GM10248 (cell line): ENCODE measurements around the gene FNDC1.

Experiments used
- CTCF ChIA-PET: fragments of 300-600 bp; sonication (Branson Sonifier 250); formaldehyde crosslinking; extraction: SDS; loops from one replicate; lab custom pipeline; 2021; ENCODE audit warnings: antibody characterized with exemption; lab: Yijun Ruan, JAX
- POLR2A ChIA-PET: fragments of 350-650 bp; sonication (Branson Sonifier 250); formaldehyde crosslinking; extraction: SDS; loops from one replicate; lab custom pipeline; 2020; ENCODE audit warnings: antibody characterized with exemption; lab: Yijun Ruan, JAX
- DNase-seq: peaks from one replicate; pipeline ENCODE4 v3.0.0; 2012; ENCODE audit errors: extremely low spot score
- TF ChIP-seq, protein P1 (sequence below): IDR thresholded peaks from 2 replicates; pipeline ENCODE4 v1.5.1; 2012; ENCODE audit warnings: mild to moderate bottlenecking, low read depth; ENCODE audit errors: extremely low read depth, missing control alignments, control extremely low read depth

Gene FNDC1

DNA sequence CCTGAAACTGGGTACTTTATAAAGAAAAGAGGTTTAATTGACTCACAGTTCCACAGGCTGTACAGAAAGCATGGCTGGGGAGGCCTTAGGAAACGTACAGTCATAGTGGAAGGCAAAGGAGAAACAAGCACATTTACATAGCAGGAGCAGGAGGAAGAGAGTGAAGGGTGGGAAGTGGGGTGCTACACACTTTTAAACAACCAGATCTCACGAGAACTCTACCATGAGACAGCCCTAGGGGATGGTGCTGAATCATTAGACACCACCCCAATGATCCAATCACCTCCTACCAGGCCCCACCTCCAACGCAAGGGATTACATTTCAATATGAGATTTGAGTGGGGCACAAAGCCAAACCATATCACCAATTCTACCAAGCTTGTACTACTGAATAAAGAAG is 7.4 kb upstream of the FNDC1 start:
- POLR2A ChIA-PET, result no interaction called here
- TF ChIP-seq, protein P1, sequence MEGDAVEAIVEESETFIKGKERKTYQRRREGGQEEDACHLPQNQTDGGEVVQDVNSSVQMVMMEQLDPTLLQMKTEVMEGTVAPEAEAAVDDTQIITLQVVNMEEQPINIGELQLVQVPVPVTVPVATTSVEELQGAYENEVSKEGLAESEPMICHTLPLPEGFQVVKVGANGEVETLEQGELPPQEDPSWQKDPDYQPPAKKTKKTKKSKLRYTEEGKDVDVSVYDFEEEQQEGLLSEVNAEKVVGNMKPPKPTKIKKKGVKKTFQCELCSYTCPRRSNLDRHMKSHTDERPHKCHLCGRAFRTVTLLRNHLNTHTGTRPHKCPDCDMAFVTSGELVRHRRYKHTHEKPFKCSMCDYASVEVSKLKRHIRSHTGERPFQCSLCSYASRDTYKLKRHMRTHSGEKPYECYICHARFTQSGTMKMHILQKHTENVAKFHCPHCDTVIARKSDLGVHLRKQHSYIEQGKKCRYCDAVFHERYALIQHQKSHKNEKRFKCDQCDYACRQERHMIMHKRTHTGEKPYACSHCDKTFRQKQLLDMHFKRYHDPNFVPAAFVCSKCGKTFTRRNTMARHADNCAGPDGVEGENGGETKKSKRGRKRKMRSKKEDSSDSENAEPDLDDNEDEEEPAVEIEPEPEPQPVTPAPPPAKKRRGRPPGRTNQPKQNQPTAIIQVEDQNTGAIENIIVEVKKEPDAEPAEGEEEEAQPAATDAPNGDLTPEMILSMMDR, result no peak
- CTCF ChIA-PET, result interaction anchor here (1.3 to 1.4 kb wide), 2 partner anchors 15 to 52 kb away, joined by 3 read pairs; no protein-coding TSS in a partner anchor
- no peak for DNase-seq

- TF ChIP-seq, protein P1, result no peak
- POLR2A ChIA-PET, result no interaction called here
- CTCF ChIA-PET, result interaction anchor here (1.0 to 2.8 kb wide), 3 partner anchors 10 to 491 kb away, joined by 3 to 10 read pairs (median 8); no protein-coding TSS in a partner anchor
- DNase-seq, result no peak
Observed at GRCh38 chr6:159163901-159164370, 5.3 kb upstream of the FNDC1 start.

GRCh38 chr6:159168536-159169192 is 536 bp upstream of the FNDC1 start:
- DNase-seq, result peak; percentile 21
- POLR2A ChIA-PET, result no interaction called here
- TF ChIP-seq, protein P1, result no peak
- CTCF ChIA-PET, result interaction anchor here (3.5 kb wide), 1 partner anchor 486 kb away, joined by 19 read pairs; no protein-coding TSS in a partner anchor

- peak; percentile 26 for DNase-seq
- ChIA-PET CTCF (interaction anchor here (1.6 to 3.5 kb wide), 2 partner anchors 35 to 485 kb away, joined by 3 to 19 read pairs; no protein-coding TSS in a partner anchor), POLR2A (no interaction called here)
- TF ChIP-seq, protein P1, result no peak
Observed at GRCh38 chr6:159169557-159170332, 545 bp downstream of the FNDC1 start.

GRCh38 chr6:159170333-159170672 is 1.1 kb downstream of the FNDC1 start:
- CTCF ChIA-PET, result interaction anchor here (1.6 to 3.5 kb wide), 2 partner anchors 36 to 485 kb away, joined by 3 to 19 read pairs; no protein-coding TSS in a partner anchor
- POLR2A ChIA-PET, result no interaction called here
- DNase-seq, result no peak

DNA sequence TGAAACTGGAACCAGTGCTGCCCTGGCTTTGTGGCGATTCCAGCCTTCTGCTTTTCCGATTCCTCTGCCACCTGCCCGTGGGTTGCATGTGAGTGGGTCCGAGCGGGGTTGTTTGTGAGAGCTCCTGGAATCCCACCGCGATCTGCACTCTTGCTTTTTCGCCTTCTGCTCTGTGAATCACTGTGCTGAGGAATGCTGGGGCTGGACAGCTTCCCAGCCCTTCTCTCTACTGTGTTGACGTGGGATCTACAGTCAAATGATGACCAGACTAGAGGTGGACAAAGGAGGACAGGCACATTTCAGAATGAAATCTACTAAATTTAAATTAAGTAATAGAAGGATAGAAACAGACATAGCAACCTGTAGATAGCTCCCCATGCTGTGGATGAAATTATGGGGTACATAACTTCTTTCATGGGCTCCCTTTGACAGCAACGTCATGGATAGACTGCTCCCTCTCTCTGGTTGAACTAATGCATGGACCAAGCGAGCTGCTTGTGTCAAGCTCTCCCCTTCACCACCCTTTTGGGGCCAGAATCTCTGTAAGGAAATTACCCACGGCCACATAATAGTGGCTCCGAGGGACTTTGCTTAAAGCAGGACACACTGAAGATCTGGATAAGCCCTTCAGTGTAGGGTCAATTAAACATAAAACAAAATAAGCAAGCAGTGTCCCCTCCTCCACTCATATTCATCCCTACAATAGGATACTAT is 2.0 kb downstream of the FNDC1 start:
- no peak for DNase-seq
- TF ChIP-seq, protein P1, result no peak
- ChIA-PET CTCF (interaction anchor here (2.0 to 3.5 kb wide), 2 partner anchors 12 to 484 kb away, joined by 6 to 19 read pairs; no protein-coding TSS in a partner anchor), POLR2A (no interaction called here)

More at GRCh38 chr6:159170333-159170672, 1.1 kb downstream of the FNDC1 start:
- TF ChIP-seq, protein P1, result no peak
